NOMO-1 (cell line): ENCODE data around the gene GGCX.
"Not testable (repeated sequence)": the region's sequence is repeated elsewhere in the genome, so short reads cannot be mapped to it uniquely, and the experiment has no call there.

Source experiments
- DNase-seq, 2 experiments: peaks; one replicate each; lab custom pipeline; 2025; ENCODE audit not compliant: unreplicated experiment in 2 of 2; lab: John Stamatoyannopoulos, UW

GGCX gene

DNA sequence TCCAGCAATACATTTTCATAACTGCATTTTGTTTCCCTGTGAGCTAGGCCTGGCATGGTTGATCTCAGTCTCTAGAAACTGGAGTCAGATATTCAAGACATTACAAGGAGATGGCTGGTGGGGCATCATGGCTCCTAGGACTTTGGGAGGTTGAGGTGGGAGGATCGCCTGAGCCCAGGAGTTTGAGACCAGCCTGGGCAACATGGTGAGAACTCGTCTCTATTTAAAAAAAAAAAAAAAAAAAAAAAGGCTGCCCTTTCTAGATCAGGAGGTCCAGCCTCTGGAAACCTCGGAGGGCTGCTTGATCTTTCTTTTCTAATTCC, 15.7 kb upstream of the GGCX start:
- DNase-seq, result no peak

DNA sequence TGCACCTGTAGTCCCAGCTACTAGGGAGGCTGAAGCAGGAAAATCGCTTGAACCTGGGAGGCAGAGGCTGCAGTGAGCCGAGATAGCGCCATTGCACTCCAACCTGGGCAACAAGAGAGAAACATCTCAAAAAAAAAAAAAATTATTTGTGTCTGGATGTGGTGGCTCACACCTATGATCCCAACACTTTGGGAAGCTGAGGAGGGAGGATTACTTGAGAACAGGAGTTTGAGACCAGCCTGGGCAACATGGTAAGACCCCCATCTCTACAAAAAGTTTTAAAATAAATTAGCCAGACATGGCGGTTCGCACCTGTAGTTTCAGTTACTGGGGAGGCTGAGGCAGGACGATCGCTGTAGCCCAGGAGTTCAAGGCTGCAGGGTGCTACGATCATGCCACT, 14.4 kb upstream of the GGCX start:
- no peak for DNase-seq

DNA sequence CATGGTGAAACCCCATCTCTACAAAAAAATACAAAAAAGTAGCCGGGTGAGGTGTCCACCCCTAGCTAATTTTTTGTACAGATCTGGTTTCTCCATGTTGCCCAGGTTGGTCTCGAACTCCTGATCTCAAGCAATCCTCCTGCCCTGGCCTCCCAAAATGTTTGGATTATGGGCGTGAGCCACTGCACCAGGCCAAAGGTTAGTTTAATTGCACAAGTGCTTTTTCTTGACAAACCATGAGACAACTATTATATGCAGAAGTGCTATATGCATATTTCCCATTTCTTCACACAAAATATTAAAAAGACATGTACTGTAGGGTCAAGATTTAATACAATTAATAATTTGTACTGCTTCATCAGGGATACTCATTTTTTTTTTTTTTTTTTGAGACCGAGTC, 5.0 kb upstream of the GGCX start:
- no peak for DNase-seq

DNA sequence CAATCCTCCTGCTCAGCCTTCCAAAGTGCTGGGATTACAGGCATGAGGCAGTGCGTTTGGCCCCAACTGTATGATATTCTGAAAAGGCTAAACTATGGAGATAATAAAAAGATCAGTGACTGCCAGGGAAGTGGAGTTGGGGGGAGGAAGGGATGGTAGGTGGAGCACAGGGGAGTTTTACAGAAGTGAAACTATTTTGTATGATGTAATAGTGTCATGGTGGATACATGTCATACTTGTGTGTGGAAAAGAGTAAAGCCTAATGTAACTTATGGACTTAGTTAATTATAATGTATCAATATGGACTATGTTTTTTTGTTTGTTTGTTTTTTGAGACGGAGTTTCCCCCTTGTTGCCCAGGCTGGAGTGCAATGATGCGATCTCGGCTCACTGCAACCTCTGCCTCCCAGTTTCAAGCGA, 2.9 kb upstream of the GGCX start:
- DNase-seq, result peak; percentile 93

DNA sequence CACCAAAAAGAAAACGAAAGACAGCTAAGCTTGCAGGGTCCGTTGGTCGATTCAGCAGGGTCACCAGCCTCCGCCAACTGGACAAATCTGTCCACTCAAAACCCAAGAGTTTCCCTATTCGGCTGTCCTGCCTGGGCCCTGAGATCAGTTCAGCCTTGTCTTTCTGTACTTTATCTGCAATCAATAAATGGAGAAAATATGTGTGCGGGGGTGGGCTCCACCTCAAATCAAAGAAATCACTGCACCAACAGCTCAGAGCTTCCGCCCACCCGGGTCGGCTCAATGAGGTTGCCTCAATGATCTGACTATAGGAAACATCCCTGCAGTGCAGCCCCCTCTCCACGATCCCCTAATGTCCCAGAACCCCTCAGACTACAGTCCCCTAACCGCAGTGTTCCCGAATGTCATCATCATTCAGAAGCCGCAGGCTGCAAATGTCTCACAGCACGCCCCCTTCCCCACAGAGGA, 447 bp downstream of the GGCX start:
- no peak for DNase-seq

DNA sequence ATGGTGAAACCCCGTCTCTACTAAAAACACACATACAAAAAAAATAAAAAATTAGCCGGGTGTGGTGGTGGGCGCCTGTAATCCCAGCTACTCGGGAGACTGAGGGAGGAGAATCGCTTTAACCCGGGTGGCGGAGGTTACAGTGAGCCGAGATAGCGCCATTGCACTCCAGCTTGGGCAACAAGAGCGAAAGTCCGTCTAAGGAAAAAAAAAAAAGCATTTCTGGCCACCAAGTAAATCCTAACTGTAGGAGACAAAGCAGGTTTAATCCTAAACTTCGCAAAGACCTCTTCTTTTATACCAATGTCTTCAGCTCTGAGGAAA, 928 bp downstream of the GGCX start:
- not testable (repeated sequence) for DNase-seq

DNA sequence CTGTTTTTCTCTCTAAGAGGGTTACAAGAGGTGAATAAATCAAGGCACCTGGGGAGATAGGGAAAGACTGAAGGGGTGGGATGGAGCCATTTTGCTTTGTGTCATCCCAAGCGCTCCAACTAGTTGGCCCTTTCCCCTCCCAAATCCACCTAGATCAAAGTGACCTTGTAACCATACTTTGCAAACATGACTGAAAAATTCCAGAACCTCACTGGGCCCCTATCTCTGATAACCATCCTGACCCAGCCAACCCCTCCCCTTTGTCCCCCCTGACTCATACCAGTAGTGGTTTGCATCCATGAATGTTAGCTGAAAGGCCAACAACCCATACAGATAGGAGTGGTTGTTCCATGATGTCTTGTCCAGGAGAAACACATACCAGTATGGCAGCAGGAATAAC, 3.1 kb downstream of the GGCX start:
- DNase-seq, result no peak

DNA sequence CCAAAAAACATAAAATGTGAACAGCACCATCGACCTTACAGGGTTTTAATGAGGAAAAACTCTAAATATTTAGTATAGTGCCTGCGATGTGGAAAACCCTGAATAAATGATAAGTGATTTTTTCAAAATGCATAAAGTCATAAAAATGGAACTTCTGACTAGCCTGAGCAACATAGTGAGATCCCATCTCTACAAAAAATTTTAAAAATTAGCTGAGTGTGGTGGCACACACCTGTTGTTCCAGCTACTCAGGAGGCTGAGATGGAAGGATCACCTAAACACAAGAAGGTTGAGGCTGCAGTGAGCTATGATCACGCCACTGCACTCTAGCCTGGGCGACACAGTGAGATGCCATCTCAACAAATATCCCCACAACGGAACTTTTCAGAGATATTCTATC, 4.2 kb downstream of the GGCX start:
- DNase-seq, result no peak

DNA sequence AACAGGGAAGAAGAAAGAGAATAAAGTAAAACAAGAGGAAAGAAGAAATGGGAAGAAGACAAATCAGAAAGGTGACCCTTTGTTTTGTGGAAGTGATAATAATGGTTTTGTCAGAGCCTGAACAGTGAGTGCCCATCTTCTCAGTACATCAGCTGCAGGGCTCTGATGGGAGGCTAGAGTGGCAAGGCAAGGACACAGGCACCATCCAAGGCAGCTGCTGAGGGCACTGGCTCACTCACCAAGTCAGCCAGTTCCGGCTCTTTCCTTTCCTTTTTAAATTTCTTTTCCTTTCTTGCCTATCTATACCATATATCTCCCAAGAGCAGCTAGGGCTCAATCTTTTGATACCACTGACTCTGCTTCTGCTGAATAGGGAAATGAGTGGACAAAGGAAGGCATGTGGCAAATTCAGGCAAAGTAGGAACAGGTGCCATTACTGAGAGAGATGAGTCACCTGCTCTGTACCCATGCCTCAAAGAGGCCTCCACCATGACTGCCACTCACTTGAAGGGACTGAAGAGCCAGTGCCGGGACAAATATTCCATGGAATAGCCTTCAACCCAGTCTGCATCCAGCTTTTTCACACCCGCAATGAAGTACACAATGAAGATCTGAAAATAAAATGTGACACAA, 6.2 kb downstream of the GGCX start:
- no peak for DNase-seq

DNA sequence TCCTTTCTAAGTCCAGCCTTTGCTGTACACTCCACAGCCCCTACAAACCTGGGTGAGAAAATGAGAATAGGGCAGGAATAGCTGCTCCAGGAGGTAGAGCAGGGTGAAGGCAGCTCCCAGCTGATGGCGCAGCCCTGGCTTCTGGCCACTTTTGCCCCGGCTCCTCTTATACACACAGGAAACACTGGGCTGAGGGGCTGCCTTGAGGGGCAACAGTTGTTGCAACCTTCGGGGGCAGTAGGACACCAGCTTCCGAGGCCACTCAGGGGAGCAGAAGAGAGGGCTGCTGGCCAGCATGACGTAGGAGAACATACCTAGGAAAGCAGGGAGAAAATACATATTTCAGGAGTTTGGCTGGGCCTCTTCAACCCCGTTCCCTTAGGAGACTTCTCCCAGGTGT, 8.1 kb downstream of the GGCX start:
- DNase-seq, result no peak

DNA sequence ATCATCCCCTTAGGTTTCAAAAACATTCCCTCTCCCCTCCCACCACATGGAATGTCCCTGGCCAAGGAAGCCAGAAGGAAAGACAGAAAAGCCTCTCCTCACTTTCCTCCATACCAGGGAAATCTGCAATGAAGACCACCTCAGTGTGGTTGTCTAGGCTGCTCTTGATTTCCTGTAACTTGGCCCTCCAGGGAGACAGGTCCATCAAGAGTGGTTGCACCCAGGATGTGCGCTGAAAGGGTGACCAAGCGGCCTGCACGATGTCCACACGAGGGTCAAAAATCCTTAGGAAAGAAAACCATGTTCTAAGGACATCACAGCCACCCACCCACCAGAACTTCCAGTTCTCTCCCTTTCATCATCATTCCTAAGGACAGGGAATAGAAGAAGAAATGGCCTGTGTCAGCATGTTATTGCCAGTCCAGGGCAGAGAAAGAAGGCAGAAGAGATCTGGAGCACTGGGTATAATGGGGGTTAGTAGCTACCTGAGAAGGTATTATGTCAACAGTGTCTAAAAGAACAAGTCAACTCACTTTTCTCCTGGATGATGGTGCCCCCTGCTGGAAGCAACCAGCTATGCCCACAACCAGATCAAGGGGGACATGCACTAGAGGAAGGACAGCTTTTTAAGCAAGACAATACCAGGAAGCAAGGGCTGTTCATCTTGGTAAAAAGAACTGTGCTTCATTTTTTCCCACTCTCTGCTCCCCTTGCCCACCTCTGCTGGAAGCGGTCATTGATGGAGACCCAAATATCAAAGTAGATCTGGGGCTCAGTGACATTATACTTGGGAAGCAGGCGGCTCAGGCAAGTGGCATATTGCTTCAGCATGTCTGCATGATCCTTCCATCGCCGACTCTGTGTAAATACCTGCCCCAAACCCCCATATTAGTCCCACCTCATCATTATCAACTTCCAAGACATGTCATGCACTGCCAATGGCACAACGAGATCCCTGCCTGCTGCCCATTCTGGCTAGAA, 9.3 kb downstream of the GGCX start:
- peak; percentile 48 to 72 for DNase-seq

DNA sequence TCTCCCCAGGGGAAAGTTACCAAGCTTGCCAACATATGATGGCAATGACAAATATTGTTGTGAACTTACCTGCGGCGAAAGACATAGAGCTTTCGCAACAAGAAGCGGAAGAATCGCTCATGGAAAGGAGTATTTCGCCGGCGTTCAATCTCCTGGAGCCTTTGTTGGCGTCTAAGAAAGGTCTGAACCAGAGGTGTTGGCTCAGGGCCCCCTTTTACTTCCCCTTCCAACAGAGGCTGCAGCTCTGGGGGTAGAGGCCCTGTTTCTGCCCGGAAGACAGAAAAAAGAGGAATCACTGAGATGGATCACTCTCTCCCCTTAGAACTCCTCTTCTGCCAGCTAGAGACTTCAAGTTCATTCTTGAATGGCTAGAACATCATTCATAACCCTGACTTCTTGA, 10.8 kb downstream of the GGCX start:
- peak; percentile 77 to 82 for DNase-seq

DNA sequence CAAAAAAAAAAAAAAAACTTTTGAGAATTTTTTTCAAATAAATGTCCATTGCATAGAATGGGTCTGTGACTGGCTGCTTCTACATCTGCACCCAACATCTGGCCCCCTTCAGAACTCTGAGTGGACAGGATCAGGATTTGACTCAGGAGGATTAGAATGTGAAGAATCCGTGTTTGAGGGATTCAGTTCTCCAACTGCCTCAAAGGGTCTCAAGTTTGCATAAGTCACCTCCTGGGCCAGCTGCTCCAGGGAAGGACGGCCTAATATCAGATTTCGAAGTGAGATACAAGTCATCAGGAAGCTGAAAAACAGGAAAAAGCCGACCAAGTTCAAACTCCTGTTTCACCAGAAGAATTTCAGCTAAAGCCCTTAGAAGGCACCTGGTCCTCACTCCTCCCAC, 11.5 kb downstream of the GGCX start:
- no peak for DNase-seq

DNA sequence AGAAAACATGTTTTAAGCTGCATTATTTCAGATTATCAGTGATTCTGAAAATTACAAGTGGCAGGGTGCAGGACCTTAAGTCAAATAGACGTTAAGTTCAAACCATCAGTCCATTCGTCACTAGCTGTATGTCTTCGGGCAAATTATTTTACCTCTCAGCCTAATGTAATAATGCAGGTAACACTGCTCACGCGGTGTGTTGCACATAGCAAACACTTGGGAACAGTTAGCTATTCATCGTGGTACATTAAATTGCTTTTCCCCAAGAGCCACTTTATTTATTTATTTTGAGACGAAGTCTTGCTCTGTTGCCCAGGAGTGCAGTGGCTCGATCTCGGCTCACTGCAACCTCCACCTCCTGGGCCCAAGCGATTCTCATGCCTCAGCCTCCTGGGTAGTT, 12.2 kb downstream of the GGCX start:
- DNase-seq, result no peak

DNA sequence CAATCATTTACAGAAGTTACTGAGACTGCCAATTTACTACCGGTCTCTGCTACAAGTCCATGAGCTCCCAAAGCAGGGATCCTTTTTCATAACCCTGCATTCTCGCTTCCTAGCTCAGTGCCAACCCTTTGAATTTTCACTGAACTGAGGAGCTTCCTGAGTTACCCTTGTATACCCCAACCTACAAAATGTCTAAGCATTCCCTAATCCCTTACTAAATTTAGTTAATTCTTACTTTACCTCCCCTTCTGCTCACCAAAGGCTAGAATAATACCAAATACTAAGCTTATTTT, 12.7 kb downstream of the GGCX start:
- DNase-seq, result no peak

DNA sequence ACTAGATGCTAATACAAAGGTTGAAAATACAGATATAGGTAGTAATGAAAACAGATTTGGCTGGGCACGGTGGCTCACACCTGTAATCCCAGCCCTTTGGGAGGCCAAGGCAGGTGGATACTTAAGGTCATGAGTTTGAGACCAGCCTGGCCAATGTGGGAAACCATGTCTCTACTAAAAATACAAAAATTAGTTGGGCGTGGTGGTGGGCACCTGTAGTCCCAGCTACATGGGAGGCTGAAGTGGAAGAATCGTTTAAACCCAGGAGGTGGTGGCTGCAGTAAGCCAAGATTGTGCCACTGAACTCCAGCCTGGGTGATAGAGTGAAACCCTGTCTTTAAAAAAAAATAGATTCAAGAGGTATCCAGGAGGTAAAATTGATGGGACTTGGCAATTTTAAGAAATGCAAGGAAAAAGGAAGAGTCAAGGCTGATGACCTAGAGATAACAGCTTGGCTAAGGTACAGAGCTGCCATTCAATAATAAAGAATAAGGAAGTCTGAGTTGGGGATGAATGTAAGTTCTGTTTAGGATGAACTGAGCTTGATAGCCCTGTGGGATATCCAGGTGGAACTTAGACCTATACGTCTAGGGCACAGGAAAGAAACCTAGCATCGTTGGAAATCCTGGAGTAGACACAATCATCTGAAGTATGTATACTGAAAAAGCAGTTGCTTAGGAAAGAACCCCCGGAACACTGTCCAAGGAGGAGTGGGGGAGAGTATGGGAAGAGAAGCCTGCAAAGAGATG, 13.3 kb downstream of the GGCX start:
- no peak for DNase-seq

DNA sequence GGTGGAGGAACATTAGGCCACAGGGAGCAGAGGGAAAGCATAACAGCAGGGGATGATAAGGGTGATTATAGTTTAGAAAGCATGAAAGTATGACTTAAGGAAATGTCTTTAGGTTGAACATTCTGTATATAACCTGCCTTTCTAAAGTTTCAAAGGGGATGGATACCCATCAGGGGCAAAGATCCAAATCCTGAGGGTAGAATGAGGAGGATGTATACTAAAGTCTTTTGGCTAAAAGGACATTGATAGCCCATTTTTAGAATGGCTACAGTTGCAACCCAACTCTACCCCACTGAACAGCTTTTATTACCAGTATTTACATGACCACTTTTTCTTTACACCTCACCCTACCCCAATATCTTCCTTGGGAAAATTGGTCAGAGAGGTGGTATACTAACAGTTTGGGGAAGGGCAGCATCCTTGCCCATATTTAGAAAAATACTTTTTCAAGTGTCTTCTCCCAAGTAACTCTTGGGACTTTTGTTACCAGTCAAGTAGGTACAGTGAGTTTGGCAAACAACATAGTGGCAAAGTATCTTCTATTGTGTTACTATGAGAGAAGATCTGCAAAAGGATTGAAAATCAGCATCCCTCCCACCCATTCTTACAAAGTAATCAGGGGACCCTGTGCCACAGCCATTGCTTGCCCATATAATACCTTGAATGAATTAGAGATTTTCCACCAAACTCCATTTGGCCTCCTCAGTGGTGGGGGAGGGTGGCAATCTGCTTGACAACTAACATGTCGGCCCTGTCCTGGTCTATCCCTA, 14.0 kb downstream of the GGCX start:
- no peak for DNase-seq

DNA sequence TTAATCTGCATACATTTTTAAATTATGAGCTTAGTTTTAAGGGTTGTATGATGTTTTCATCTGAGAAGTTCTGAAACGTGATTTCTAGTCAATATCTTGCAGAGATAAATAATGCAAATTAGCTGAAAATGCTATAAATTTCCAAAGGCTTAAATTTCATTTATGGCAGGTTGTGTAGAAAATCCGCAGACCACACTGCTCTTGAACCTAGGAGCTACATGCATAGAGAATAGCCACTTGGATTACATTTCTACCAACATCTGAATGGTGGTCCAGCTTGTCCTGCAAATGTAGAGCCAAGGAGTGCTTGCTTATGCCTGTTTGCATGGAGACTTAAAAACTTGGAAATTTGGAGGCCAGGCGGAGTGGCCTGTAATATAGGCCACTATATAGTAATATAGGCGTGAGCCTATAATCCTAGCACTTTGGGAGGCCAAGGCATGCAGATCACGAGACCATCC, 15.5 kb downstream of the GGCX start:
- no peak for DNase-seq

DNA sequence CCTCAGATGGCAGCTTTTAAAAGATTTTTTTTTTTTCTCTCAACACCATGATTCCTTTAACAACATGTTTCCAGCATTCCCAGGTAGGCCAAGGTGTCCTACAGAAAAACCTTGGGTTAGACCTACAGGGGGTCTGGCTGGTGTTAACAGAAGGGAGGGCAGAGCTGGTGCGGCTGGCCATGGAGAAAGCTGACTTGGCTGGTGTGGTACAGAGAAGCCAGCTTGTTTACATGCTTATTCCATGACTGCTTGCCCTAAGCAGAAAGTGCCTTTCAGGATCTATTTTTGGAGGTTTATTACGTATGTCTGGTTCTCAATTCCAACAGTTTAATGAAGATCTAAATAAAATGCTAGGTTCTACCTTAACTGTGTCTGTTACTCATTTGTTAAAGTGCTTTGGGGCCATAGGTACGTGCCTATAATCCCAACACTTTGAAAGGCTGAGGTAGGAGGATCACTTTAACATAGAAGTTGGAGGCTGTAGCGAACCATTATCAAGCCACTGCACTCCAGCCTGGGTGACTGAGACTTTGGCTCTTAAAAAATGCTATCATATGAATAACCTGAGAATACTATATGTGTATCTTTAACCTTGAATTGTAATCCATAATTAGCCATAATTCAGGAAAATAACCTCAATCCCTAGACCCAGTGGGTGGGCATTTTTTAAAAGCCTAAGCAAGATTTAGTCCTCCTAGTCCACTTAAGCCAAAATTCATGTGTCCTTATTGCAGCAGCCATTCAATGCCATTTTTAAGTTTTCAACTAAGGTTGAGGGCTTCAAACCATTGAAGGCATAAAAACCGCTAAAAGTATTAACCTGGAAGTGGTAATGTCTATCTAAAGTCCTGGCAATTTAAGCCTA, 16.1 kb downstream of the GGCX start:
- not testable (repeated sequence) for DNase-seq

DNA sequence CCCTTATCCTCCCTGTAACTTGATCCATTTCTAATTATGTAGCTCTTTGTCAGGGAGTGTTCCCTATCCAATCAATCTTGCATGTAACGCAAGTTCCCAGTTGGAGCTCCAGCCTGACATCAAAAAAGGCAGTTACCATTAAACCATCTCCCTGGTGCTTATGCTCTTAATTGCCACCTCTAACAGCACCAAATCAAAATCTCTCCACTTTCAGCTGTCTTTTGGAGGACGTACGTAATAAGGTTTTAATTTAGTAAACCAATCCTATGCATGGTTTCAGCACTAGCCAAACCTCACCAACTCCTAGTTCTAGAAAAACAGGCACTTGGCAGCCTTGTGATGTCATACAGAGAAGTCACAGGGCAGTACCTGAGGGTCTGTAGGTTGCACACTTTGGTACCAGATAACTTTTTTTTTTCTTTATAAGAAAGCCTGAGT, 17.0 kb downstream of the GGCX start:
- DNase-seq, result not testable (repeated sequence)
